ENCODE results near the gene UGT1A9.
"Not testable (repeated sequence)": the region's sequence is repeated elsewhere in the genome, so short reads cannot be mapped to it uniquely, and the experiment has no call there.

Gene UGT1A9

DNA sequence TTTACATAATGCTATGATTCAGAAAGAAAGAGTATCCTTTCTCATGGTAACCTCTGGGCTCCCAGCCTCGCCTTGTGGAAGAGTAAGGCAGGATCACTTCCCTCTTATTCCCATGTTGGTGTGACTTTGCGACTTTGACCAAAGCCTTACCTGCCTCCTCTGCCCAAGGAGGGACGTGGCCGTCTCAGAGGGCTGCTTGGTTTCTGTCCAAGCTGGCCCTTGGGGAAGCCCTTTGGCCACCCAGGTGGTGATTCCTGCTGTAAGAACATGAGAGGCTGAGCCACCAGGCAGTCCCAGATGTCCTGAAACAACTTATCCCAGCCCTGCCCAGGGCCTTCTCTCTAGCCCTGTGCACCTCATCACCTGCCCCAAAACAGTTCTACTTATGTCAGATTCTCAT, 27.0 kb downstream of the UGT1A9 start:
- no peak overlapping the region for H3K27ac ChIP-seq (ENCODE audit: low read depth, low read length)
- H3K14ac ChIP-seq (ENCODE audit: low read length): no peak overlapping the region
- H4K12ac ChIP-seq (ENCODE audit: low read depth, low read length): no peak overlapping the region
- H2BK5ac ChIP-seq (ENCODE audit: low read depth, low read length, poor library complexity): peak overlapping the region; percentile 33
- H3K18ac ChIP-seq (ENCODE audit: low read length): no peak overlapping the region
- no CpG with 5 or more reads among the region's 4 CpGs for WGBS (ENCODE audit: extremely low coverage, insufficient coverage, insufficient read length)
- H3K9me3 ChIP-seq (ENCODE audit: insufficient read depth, low read depth, low read length): no peaks in the 10 kb centered on the region
- no peak overlapping the region for H2AK5ac ChIP-seq (ENCODE audit: low read length)
- no peaks in the 10 kb centered on the region for H3K27me3 ChIP-seq (ENCODE audit: insufficient read depth, low read length)
- no peak for DNase-seq
- H3K4me1 ChIP-seq (ENCODE audit: control insufficient read depth in 1 of 2, insufficient read depth in 2 of 2, low read length in 2 of 2): peaks cover 0 to 2% of the 10 kb centered on the region in 2 experiments
- no peak overlapping the region for H3K4me3 ChIP-seq (ENCODE audit: low read depth, low read length)
- H2BK120ac ChIP-seq (ENCODE audit: insufficient read depth, low read length, poor library complexity): no peak overlapping the region
- peak overlapping the region; percentile 72 for H2BK12ac ChIP-seq (ENCODE audit: low read length)
- H3K4me2 ChIP-seq (ENCODE audit: low read length): no peak overlapping the region
- no peak overlapping the region for H3K4ac ChIP-seq (ENCODE audit: low read depth, low read length)
- no peaks in the 10 kb centered on the region for H3K36me3 ChIP-seq (ENCODE audit: control insufficient read depth in 1 of 2, insufficient read depth in 2 of 2, low read length in 2 of 2)
- peaks cover 1% of the 10 kb centered on the region for H3K79me2 ChIP-seq (ENCODE audit: control insufficient read depth, insufficient read depth, low read length, poor library complexity)
- H2AFZ ChIP-seq (ENCODE audit: insufficient read depth, low read length, poor library complexity): no peak overlapping the region
- no peak overlapping the region for H4K8ac ChIP-seq (ENCODE audit: low read depth, low read length)
- H3K23ac ChIP-seq (ENCODE audit: low read length): no peak overlapping the region
- peaks cover 4% of the 10 kb centered on the region for H3K79me1 ChIP-seq (ENCODE audit: low read length)
- peak overlapping the region; percentile 1 for H4K91ac ChIP-seq (ENCODE audit: low read depth, low read length)
- H3K9ac ChIP-seq (ENCODE audit: low read length): no peak overlapping the region

GRCh38 chr2:233699424-233700027, 27.8 kb downstream of the UGT1A9 start:
- no CpG with 5 or more reads among the region's 8 CpGs for WGBS (ENCODE audit: extremely low coverage, insufficient coverage, insufficient read length)

GRCh38 chr2:233700028-233700635, 28.4 kb downstream of the UGT1A9 start:
- peaks cover 1% of the 10 kb centered on the region for H3K79me2 ChIP-seq (ENCODE audit: control insufficient read depth, insufficient read depth, low read length, poor library complexity)
- H2AFZ ChIP-seq (ENCODE audit: insufficient read depth, low read length, poor library complexity): no peak overlapping the region
- no peak overlapping the region for H3K18ac ChIP-seq (ENCODE audit: low read length)
- peak overlapping the region; percentile 48 for H3K14ac ChIP-seq (ENCODE audit: low read length)
- H2BK12ac ChIP-seq (ENCODE audit: low read length): no peak overlapping the region
- H2BK120ac ChIP-seq (ENCODE audit: insufficient read depth, low read length, poor library complexity): peak overlapping the region; percentile 88
- no peak overlapping the region for H3K4me2 ChIP-seq (ENCODE audit: low read length)
- no peak overlapping the region for H4K12ac ChIP-seq (ENCODE audit: low read depth, low read length)
- peak; percentile 46 to 88 for DNase-seq
- no CpG with 5 or more reads among the region's 1 CpG for WGBS (ENCODE audit: extremely low coverage, insufficient coverage, insufficient read length)
- H3K23ac ChIP-seq (ENCODE audit: low read length): no peak overlapping the region
- no peak overlapping the region for H3K4ac ChIP-seq (ENCODE audit: low read depth, low read length)
- H3K9me3 ChIP-seq (ENCODE audit: insufficient read depth, low read depth, low read length): no peaks in the 10 kb centered on the region
- H3K9ac ChIP-seq (ENCODE audit: low read length): no peak overlapping the region
- peak overlapping the region; percentile 59 for H3K27ac ChIP-seq (ENCODE audit: low read depth, low read length)
- no peaks in the 10 kb centered on the region for H3K27me3 ChIP-seq (ENCODE audit: insufficient read depth, low read length)
- no peak overlapping the region for H3K4me3 ChIP-seq (ENCODE audit: low read depth, low read length)
- H3K4me1 ChIP-seq (ENCODE audit: control insufficient read depth in 1 of 2, insufficient read depth in 2 of 2, low read length in 2 of 2): peaks cover 0 to 2% of the 10 kb centered on the region in 2 experiments
- peak overlapping the region; percentile 98 for H2BK5ac ChIP-seq (ENCODE audit: low read depth, low read length, poor library complexity)
- H4K91ac ChIP-seq (ENCODE audit: low read depth, low read length): peak overlapping the region; percentile 68
- peaks cover 4% of the 10 kb centered on the region for H3K79me1 ChIP-seq (ENCODE audit: low read length)
- H4K8ac ChIP-seq (ENCODE audit: low read depth, low read length): no peak overlapping the region
- no peak overlapping the region for H2AK5ac ChIP-seq (ENCODE audit: low read length)
- H3K36me3 ChIP-seq (ENCODE audit: control insufficient read depth in 1 of 2, insufficient read depth in 2 of 2, low read length in 2 of 2): no peaks in the 10 kb centered on the region

More at GRCh38 chr2:233699424-233700027, 27.8 kb downstream of the UGT1A9 start:
- Histone ChIP-seq H2AFZ (ENCODE audit: insufficient read depth, low read length, poor library complexity) (no peak overlapping the region), H3K79me2 (ENCODE audit: control insufficient read depth, insufficient read depth, low read length, poor library complexity) (peaks cover 1% of the 10 kb centered on the region), H3K27ac (ENCODE audit: low read depth, low read length) (peak overlapping the region; percentile 59), H3K27me3 (ENCODE audit: insufficient read depth, low read length) (no peaks in the 10 kb centered on the region), H2BK5ac (ENCODE audit: low read depth, low read length, poor library complexity) (peak overlapping the region; percentile 98), H4K12ac (ENCODE audit: low read depth, low read length) (no peak overlapping the region), H2BK12ac (ENCODE audit: low read length) (peak overlapping the region; percentile 66), H4K91ac (ENCODE audit: low read depth, low read length) (peak overlapping the region; percentile 68), H3K4me1 (ENCODE audit: control insufficient read depth in 1 of 2, insufficient read depth in 2 of 2, low read length in 2 of 2) (peaks cover 0 to 2% of the 10 kb centered on the region in 2 experiments), H2BK120ac (ENCODE audit: insufficient read depth, low read length, poor library complexity) (peak overlapping the region; percentile 94), H4K8ac (ENCODE audit: low read depth, low read length) (peak overlapping the region; percentile 56), H3K4me2 (ENCODE audit: low read length) (no peak overlapping the region), H3K9ac (ENCODE audit: low read length) (no peak overlapping the region), H3K79me1 (ENCODE audit: low read length) (peaks cover 4% of the 10 kb centered on the region), H3K23ac (ENCODE audit: low read length) (no peak overlapping the region), H3K4ac (ENCODE audit: low read depth, low read length) (no peak overlapping the region), H3K4me3 (ENCODE audit: low read depth, low read length) (no peak overlapping the region), H3K14ac (ENCODE audit: low read length) (peak overlapping the region; percentile 48), H2AK5ac (ENCODE audit: low read length) (no peak overlapping the region), H3K18ac (ENCODE audit: low read length) (no peak overlapping the region), H3K9me3 (ENCODE audit: insufficient read depth, low read depth, low read length) (no peaks in the 10 kb centered on the region), H3K36me3 (ENCODE audit: control insufficient read depth in 1 of 2, insufficient read depth in 2 of 2, low read length in 2 of 2) (no peaks in the 10 kb centered on the region)
- DNase-seq: peak in 1 of 2 donors; percentile 27

DNA sequence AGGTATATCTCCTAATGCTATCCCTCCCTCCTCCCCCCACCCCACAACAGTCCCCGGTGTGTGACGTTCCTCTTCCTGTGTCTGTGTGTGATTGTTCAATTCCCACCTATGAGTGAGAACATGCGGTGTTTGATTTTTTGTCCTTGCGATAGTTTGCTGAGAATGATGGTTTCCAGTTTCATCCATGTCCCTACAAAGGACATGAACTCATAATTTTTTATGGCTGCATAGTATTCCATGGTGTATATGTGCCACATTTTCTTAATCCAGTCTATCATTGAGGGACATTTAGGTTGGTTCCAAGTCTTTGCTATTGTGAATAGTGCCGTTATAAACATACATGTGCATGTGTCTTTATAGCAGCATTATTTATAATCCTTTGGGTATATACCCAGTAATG, 29.1 kb downstream of the UGT1A9 start:
- H3K9ac ChIP-seq (ENCODE audit: low read length); H2AK5ac ChIP-seq (ENCODE audit: low read length); H3K27me3 ChIP-seq (ENCODE audit: insufficient read depth, low read length); H4K91ac ChIP-seq (ENCODE audit: low read depth, low read length); H2BK120ac ChIP-seq (ENCODE audit: insufficient read depth, low read length, poor library complexity); H3K79me1 ChIP-seq (ENCODE audit: low read length); DNase-seq; H4K12ac ChIP-seq (ENCODE audit: low read depth, low read length); H2AFZ ChIP-seq (ENCODE audit: insufficient read depth, low read length, poor library complexity); H3K4me3 ChIP-seq (ENCODE audit: low read depth, low read length); H3K18ac ChIP-seq (ENCODE audit: low read length); H2BK12ac ChIP-seq (ENCODE audit: low read length); H3K9me3 ChIP-seq (ENCODE audit: insufficient read depth, low read depth, low read length); H3K79me2 ChIP-seq (ENCODE audit: control insufficient read depth, insufficient read depth, low read length, poor library complexity); H3K14ac ChIP-seq (ENCODE audit: low read length); H3K4me2 ChIP-seq (ENCODE audit: low read length); H3K27ac ChIP-seq (ENCODE audit: low read depth, low read length); H2BK5ac ChIP-seq (ENCODE audit: low read depth, low read length, poor library complexity); H4K8ac ChIP-seq (ENCODE audit: low read depth, low read length); H3K23ac ChIP-seq (ENCODE audit: low read length); H3K4me1 ChIP-seq (ENCODE audit: control insufficient read depth in 1 of 2, insufficient read depth in 2 of 2, low read length in 2 of 2); H3K36me3 ChIP-seq (ENCODE audit: control insufficient read depth in 1 of 2, insufficient read depth in 2 of 2, low read length in 2 of 2); H3K4ac ChIP-seq (ENCODE audit: low read depth, low read length): not testable (repeated sequence)
- no CpG with 5 or more reads among the region's 5 CpGs for WGBS (ENCODE audit: extremely low coverage, insufficient coverage, insufficient read length)
